Mesothelial cell of epicardium (in vitro differentiated cells): Measurements from ENCODE around the gene SERPINB6. TPM values are rescaled to one million over a fixed set of nuclear protein-coding genes. Genes with fewer than 3 reads are reported as not detected.

ENCODE experiments used
- DNase-seq, 2 experiments: peaks; one replicate each; pipeline ENCODE4 v3.0.0; 2021; ENCODE audit warnings: low spot score in 2 of 2; ENCODE audit not compliant: unreplicated experiment in 2 of 2
- H3K27ac Mint-ChIP-seq: 2 replicates; pipeline ENCODE4 v1.8.0; 2021; ENCODE audit warnings: mixed read lengths
- H3K27me3 Mint-ChIP-seq: 2 replicates; pipeline ENCODE4 v1.8.0; 2021; ENCODE audit warnings: low read depth, mixed read lengths
- H3K36me3 Mint-ChIP-seq: 2 replicates; pipeline ENCODE4 v1.8.0; 2021; ENCODE audit warnings: mixed read lengths
- H3K4me1 Mint-ChIP-seq: 2 replicates; pipeline ENCODE4 v1.8.0; 2021; ENCODE audit warnings: mixed read lengths
- H3K4me3 Mint-ChIP-seq: 2 replicates; pipeline ENCODE4 v1.8.0; 2021; ENCODE audit warnings: mild to moderate bottlenecking, moderate library complexity, mixed read lengths
- H3K9me3 Mint-ChIP-seq: 2 replicates; pipeline ENCODE4 v1.8.0; 2021; ENCODE audit warnings: mixed read lengths
- CTCF ChIP-seq: fragments of 200-600 bp; sonication (generic); IDR thresholded peaks from one replicate; pipeline ENCODE4 v1.5.0; 2021; ENCODE audit warnings: antibody characterized with exemption; ENCODE audit not compliant: unreplicated experiment
- total RNA-seq: library from RNA; stranded (reverse); gene quantifications from 3 replicates; pipeline ENCODE4 v1.2.1, GENCODE V29; 2021

SERPINB6 gene
- total RNA-seq, 1 donor from 2014 or later, result 93.4 TPM

- Mint-ChIP-seq H3K4me1 (peaks cover 27% of the 10 kb centered on the region), H3K36me3 (peaks cover 2% of the 10 kb centered on the region), H3K27ac (no peak overlapping the region), H3K4me3 (no peak overlapping the region), H3K27me3 (no peaks in the 10 kb centered on the region), H3K9me3 (no peaks in the 10 kb centered on the region)
- no peak for DNase-seq
- no peak for TF ChIP-seq CTCF
Measured at GRCh38 chr6:2961506-2961905, 9.9 kb downstream of the SERPINB6 start.

GRCh38 chr6:2960935-2961334, 10.4 kb downstream of the SERPINB6 start:
- H3K4me3 Mint-ChIP-seq, result no peak overlapping the region
- peaks cover 5% of the 10 kb centered on the region for H3K36me3 Mint-ChIP-seq
- peaks cover 23% of the 10 kb centered on the region for H3K4me1 Mint-ChIP-seq
- H3K27ac Mint-ChIP-seq, result no peak overlapping the region
- DNase-seq, result no peak
- no peak for TF ChIP-seq CTCF
- no peaks in the 10 kb centered on the region for H3K27me3 Mint-ChIP-seq
- H3K9me3 Mint-ChIP-seq, result no peaks in the 10 kb centered on the region

- TF ChIP-seq CTCF, result no peak
- Mint-ChIP-seq H3K27ac (no peak overlapping the region), H3K27me3 (no peaks in the 10 kb centered on the region), H3K9me3 (no peaks in the 10 kb centered on the region), H3K36me3 (peaks cover 8% of the 10 kb centered on the region), H3K4me1 (peaks cover 23% of the 10 kb centered on the region), H3K4me3 (no peak overlapping the region)
- DNase-seq, result no peak
Measured at GRCh38 chr6:2959909-2960719, 11.3 kb downstream of the SERPINB6 start.

- no peak for DNase-seq
- peaks cover 8% of the 10 kb centered on the region for H3K36me3 Mint-ChIP-seq
- no peak overlapping the region for H3K27ac Mint-ChIP-seq
- no peaks in the 10 kb centered on the region for H3K9me3 Mint-ChIP-seq
- no peaks in the 10 kb centered on the region for H3K27me3 Mint-ChIP-seq
- H3K4me3 Mint-ChIP-seq, result no peak overlapping the region
- no peak for TF ChIP-seq CTCF
- peaks cover 22% of the 10 kb centered on the region for H3K4me1 Mint-ChIP-seq
Measured at GRCh38 chr6:2958776-2959175, 12.6 kb downstream of the SERPINB6 start.

GRCh38 chr6:2958331-2958711, 13.0 kb downstream of the SERPINB6 start:
- peaks cover 8% of the 10 kb centered on the region for H3K36me3 Mint-ChIP-seq
- DNase-seq, result no peak
- no peak overlapping the region for H3K27ac Mint-ChIP-seq
- H3K4me1 Mint-ChIP-seq, result peaks cover 22% of the 10 kb centered on the region
- no peak for TF ChIP-seq CTCF
- H3K27me3 Mint-ChIP-seq, result no peaks in the 10 kb centered on the region
- H3K4me3 Mint-ChIP-seq, result no peak overlapping the region
- H3K9me3 Mint-ChIP-seq, result no peaks in the 10 kb centered on the region
